HG03103 (cell line): ENCODE measurements around the gene PPP1R9A.

Source experiments
- ATAC-seq: cut with Tn5 transposase; IDR thresholded peaks from one replicate; pipeline ENCODE4 v1.9.1; 2021; ENCODE audit warnings: low read depth; ENCODE audit not compliant: unreplicated experiment

PPP1R9A gene

DNA sequence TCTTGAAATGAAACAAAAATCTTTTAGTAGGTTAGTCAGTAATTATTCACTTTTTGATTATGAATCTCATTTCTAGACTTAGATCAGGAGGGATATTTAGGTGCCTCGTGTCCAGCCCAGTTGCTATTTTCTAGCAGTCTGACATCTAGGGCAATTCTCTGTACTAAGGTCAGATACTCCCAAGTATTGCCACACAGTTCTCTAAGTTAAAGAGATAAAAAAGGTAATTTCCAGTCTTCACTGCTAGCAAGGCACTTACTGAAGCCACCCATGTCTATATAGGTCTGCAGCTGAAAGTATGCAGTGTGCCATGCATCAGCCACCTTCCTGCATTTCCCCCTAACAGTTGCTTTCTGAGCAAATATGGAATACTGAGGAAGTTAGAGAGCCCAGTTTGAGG lies 333.5 kb downstream of the PPP1R9A start:
- ATAC-seq: no peak

DNA sequence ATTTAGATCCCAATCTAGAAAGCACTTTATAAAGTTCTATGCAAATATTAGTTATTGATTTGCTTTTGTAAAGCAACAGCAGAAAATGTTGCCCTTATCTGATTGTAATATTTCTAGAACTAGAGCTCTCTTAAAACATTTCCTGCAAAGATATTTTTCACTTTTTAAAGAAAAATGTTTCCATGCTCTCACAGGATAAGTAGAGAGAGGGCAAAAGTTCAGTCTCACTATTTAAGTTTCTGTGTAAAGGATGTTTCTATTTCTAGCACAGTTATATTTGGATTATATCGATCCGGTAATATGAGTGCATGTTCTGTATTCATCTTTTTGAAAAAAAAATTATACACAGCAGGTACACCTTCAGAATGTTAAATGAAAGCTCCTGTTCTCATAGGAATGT lies 334.9 kb downstream of the PPP1R9A start:
- ATAC-seq: no peak

DNA sequence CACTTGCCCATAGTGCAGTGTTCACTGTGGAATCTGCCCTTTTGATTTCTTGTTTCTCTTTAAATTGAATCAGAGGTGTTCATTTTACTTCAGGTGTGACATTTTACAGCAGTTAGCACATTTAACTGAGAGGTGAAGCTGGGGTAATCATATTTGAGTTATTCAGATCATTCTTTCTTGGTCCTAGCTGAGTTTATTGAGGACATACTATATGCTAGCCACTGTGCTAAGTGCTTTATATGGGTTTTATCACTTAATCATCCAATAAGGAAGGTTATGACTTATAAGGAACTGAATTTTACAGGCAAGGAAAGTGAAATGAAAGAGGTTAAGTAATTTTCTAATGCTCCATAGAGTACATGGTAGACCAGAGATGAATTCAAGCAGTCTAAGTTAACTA lies 337.2 kb downstream of the PPP1R9A start:
- no peak for ATAC-seq

DNA sequence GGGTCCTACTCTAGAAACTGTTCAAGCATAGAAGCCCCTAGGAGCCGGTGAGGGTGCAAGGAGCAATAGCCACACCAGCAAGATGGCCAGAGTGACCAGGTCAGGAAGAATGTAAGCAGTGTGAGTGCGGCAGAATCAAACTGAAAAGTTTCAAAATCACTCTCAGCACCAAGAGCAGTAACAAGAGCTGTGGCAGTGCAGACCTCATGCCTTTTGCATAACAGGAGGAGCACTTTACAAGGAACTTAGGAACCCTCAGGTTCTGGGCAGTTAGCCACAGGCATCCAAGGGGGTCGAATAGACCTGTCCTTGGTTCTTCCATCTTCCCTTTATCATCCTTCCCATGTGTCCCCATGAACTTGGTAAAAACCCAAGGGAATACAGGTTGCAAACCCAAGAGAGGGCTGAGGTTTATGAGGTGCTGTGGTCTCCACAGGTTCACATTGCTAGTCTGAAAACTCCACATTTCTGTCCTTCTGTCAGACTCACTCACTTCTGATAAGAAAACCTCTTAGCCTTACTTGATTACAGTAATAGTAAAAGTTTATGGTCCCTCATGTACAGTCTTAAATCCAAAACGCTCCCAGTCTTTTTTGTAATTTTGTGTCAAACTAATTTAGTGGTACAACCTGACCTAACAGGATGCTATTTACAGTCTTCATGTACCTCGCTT lies 338.6 kb downstream of the PPP1R9A start:
- ATAC-seq: no peak

DNA sequence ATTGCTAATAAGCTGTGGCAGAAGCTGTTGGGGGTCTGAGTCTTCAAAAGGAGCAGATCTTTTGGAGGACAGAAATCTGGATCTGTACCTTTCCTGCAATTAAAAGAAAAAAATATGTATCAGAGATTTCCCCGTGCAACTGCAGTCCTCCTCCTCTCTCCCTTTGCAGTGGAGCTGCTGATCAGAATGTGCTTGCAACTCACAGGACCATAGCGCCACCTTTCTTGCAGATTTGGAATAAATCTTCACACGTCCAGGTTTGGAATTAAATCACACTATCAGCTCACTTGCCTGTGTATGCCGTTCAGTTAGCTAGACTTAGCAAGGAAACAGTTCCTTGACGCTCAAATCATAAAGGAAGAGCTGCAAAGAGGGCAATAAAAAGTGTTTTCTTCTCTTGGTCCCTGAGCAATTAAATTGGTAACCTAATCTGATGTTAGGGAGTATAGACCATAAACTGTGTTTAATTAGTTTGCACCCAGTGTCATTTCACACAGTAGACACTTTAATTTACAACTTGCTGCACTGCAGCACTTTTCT lies 339.5 kb downstream of the PPP1R9A start:
- peak; percentile 82 for ATAC-seq

DNA sequence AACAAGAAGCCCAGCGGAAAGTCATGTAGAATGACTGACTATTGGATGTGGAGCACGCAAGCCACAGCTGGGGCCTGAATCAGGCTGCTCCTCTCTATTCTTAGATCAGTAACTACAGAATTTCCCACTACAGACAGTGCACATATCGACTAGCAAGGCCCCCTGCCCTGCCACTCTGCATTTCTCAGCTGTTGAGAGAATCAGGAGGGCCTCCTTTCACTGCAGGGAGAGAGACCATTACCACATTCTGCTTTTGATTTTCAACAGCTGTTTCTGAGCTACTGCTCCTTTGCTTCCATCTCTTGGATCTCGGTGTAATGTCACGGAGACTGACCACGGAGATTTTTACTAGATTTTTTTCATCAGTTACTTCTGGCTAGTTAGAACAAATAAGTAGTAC lies 343.2 kb downstream of the PPP1R9A start:
- no peak for ATAC-seq

DNA sequence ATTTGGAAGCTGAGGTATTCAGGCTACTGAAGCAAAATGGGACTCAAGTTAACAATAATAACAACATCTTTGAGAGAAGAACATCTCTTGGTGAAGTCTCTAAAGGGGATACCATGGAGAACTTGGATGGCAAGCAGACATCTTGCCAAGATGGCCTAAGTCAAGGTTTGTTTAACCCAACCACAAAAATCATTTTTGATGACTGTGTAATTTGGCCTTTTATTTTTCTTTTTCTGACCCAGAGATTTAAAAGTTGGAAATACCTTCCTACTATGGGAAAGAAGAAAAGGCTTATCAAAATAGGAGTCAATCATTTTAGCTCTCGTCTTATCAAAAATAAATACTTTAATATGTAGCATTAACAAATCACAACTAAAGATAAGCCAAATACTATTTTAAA lies 344.6 kb downstream of the PPP1R9A start:
- no peak for ATAC-seq

DNA sequence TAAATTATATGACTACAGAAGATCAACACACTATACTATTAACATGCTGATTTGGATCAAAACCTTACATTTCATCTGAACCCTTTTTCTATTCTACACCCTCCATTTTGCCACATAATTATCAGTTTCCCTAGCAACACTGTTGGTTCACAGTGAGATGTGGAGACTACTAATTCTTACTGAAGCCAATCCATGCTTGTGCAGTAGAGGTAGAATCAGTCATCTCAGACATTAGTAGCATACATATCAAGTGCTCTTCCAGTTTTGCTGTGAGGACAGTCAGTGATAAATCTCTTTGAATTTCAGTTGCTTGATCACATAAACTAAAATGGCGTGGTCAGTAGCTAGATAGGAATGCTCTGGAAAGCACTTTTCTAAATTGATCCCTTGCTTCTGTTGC lies 346.6 kb downstream of the PPP1R9A start:
- ATAC-seq: no peak

DNA sequence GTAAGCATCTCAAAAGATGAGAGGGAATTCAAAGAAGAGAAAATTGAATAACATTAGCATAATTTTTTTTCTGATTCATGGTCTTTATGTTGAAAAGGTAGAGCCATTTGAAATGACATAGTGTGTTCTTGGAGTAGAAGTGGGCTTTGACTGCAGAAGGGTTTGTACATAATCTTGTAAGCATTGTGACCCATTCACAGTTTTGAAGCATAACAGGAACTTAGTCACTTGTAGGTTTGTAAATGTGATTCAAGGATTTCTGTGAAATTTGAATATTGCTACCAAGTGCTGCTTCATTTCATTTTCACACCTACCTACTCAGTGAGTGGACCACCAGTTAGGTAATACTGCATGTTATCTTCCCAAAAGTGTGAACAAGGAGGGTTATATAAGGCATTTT lies 348.3 kb downstream of the PPP1R9A start:
- ATAC-seq: no peak

DNA sequence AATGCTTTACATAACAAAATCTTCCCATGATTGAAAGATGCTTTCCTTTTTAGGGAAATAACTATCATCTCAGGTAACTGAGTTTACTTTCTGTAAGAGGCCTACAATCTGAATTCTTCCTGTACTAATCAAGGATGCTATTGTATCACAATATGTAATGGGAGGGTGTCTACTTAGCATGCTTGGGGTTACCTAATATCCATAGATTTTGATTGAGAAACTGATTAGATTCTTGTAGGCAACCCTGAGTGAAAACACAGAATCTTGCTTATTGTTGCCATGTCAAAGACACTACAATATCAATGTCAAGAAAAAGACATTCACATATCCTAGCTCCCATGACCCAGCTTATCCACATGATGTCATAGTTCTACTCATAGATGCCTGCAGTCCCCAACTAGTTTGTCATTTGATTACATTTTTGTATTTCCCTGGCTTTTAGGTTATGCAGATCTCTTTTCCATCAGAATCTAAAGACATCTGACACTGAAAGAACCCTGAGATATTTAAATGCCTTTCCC lies 354.6 kb downstream of the PPP1R9A start:
- no peak for ATAC-seq

DNA sequence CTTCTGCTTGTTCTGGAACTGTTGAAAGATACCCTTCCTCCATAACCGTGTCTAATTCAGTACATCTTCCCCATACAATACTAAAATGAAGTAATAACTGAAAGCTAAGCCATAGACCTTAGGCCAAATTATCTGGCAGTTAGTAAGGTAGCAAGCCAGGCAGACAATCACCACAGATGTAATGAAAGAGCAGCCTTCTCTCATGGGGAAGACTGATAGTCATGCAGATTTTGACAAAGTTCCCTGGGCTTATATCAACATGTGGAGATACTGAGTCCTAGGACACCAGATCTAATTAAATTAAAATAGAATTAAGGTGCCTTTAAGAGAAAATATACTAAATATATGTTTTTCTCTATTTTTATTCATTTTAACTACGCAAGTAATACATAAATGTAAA lies 355.5 kb downstream of the PPP1R9A start:
- ATAC-seq: no peak

DNA sequence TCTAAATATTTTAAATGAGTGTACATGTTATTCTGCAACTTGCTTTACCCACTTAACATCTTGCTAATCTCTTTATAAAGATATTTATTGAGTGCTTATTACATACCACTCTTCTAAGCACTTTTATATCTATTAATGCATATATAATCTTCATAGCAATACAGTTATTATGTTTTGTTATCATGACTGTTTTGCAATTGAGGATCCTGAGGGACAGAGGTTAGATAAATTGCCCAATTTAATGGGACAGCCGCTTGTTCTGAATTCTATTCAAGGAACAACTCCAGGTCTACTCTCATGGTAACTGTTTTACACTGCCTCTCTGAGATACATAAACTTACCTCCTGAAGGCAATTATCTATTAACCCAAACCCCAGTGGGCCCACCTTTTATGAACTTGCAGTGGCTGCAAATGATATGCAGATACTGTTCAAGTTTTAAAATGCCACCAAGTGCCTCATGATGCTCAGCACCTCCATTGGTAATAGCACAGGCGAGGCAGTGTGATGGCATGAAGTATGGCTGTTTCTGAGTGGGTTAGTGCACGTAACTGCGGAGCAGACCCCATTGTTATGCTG lies 356.5 kb downstream of the PPP1R9A start:
- no peak for ATAC-seq

DNA sequence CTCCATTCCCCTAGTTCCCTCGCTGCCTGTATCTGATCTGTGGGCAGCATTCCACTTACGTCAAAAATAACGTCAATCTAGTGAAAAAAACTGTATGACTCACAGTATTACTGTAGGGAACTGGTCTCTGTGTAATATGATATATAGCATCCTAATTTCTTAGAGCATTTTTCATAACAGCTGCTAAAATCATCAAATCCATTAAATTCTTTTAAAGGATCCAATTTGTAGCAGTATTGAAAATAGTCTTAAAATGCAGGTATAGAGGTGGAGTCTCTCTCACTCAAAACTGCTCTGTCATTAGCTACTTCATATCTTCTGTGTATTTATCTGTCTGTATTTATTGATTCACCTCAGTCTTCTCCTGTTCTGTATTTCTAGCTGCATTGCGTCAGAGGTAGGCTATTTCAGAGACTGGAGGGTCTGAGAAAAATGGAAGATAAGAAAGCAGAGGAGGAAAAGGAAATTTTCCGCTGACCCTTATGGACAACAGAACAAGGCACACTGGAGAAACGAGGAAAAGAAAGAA lies 357.0 kb downstream of the PPP1R9A start:
- ATAC-seq: no peak

DNA sequence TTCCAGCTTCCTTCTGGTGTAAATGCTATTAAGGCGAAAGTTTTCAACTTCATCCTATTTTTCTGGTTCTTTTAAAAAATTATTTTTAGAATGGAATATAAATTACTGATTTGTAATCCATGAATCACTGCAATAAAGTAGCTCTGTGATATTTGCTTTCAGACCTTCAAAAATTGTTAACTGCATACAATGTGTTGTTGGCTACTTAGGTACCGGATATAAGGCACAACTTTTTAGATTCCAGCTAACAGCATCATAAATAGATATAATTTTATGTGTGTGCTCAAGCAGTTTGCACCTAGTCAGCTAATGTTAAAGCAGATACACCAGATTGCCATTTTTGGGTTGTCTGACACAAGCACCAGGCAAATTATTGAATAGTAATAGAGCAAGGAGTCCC lies 358.2 kb downstream of the PPP1R9A start:
- no peak for ATAC-seq

DNA sequence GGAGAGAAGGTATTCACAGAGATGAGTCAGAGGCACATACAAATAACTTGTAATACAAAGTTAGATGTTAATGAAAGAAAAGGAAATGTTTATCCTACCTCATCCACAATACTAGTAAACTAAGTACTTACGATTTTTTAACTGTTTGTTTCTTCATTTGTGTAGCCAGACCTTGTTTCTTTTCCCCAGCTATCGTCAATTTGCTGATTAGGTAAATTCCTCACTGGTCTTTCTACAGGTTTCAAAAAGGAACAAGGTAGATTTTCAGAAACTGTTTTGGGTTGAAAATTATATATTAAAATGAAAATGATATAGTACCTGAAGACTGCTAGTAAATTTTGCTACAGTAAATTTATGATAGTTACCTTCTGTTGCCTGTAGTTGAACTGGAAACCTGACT lies 360.4 kb downstream of the PPP1R9A start:
- no peak for ATAC-seq

DNA sequence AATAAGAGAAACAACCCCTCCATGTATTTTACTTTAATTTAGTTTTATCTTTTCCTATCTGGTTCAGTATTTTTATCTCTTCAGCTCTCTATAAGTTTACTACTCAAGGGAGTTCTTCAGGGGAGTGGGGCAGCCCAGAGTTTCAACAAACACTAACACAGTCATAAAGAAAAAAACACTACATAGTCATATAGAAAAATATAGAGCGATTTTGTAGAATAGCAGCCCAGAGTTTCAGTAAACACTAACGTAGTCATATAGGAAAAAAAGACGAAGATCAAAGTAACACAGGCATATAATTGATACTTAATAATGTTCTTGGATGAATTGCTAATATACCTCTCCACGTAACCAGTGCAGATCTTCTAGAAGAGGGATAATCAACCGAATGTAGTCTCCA lies 362.2 kb downstream of the PPP1R9A start:
- no peak for ATAC-seq

DNA sequence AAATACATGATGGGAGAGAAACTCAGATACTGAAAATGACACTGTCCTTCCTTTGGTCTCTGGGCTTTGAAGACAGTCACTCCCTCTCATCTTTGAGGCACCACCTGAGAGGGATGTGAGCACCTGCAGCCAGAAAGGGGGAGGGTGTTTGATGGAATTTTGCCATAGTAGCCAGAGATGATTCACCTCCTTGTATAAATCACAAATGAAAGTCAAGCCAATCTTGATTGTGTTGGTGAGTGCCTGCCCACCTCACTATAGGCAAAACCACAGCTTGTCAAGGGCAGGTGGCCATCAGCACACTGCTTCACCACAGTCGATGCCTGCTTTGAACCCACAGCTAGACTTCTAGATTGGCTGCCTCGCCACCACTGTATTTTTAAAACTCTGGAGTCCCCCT lies 368.7 kb downstream of the PPP1R9A start:
- ATAC-seq: no peak

DNA sequence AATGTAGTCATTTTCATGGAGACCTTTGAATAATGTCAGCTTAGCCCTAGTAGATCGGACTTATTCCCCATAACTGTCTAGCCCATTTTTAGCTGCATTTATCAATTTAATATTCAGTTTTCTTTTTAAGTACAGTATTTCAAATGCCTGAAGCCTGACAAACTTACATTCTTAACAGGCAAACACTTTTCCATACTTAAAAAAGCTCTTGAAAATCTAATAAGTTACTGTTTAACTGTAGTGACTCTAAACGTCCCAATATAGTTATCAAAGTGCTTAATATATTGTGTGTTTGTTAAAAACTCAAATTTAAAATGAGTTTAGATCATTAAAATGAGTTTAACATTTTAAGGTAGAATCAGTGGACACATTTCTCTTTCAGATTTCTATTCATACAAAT lies 372.0 kb downstream of the PPP1R9A start:
- ATAC-seq: no peak

DNA sequence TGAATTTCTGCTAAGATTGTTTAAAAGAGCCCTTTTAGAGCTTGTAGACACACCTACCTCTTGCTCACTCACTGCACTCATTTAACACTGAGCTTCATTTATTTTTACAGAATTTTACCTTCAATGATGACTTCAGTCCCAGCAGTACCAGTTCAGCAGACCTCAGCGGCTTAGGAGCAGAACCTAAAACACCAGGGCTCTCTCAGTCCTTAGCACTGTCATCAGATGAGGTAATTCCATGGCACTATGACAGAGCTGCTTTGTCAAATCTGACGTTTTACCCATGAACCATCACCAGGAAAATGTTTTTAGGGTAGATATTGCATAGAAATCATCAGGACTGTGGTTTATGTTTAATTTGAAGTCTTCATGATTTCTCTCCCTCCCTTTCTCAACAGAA lies 378.7 kb downstream of the PPP1R9A start:
- ATAC-seq: no peak

DNA sequence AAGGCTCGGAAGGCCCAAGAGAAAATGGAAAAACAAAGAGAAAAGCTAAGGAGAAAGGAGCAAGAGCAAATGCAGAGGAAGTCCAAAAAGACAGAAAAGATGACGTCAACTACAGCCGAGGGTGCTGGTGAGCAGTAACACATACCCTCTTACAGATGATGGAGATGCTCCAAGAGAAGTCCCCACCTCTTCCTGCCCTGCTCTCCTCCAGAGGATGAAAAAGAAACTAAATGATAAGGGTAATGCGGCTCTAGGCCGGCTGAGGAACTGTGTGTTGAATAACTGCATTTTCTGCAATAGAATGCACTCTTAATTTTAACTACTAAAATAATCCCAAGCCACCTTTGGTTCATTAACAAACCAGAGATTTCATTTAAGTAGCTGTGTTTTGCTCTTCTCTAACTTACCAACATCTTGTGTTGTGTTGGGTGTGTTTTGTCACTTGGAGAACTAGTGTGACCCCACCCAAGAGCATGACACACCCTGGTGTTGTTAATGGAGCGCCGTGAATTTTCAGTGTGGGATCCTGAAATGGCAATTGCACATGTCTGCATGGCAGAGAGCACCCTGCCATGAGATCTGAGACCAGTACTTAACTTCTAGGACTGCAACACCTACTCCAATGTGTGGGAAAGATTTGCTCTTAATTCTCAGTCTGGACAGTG lies 382.9 kb downstream of the PPP1R9A start:
- ATAC-seq: no peak

DNA sequence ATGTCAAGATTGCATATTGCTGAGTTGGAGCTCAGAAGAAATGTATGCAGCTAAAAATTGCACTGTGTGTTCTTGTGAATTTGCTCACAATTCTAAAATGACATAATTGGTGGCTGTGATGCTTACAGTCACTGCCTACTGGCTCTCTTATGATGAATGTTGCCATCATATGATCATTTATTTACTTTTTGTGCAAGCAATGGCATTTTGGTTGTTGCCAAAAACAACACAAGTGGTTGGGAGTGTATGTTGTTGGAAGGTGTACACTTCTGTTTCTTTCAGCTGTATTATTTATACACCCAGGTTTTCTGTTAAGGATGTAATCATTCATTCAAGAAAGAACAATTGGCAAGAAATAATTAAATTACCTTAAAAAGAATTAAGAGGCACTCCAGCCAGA lies 388.0 kb downstream of the PPP1R9A start:
- ATAC-seq: no peak

DNA sequence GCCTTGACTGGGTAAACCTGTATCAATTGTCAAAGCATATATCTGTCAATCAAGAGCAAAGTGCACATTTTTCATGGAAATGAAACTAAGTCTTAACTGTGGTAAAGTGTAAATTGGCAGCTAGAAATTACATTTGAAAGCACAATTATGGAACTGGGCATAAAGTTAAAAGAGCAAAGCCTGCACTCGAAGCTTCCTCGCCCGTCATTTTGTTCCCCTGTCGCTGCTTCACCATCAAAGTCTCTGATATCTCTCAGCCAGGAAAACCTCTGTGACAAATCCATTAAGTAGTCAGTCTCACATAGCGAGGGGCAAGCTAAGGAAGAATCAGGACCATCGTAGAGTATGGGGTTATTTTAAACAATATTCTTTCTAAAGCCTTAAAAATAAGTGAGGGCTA lies 389.1 kb downstream of the PPP1R9A start:
- ATAC-seq: no peak
